ENCODE results near the gene NUP153.
"Not testable (repeated sequence)": the region's sequence is repeated elsewhere in the genome, so short reads cannot be mapped to it uniquely, and the experiment has no call there.

NUP153 gene

GRCh38 chr6:17712576-17712975, 5.9 kb upstream of the NUP153 start:
- DNase-seq, result no peak

GRCh38 chr6:17710331-17710730, 3.6 kb upstream of the NUP153 start:
- DNase-seq, result no peak

- no peak for DNase-seq
Observed at GRCh38 chr6:17709476-17709875, 2.8 kb upstream of the NUP153 start.

GRCh38 chr6:17708035-17708434, 1.3 kb upstream of the NUP153 start:
- not testable (repeated sequence) for DNase-seq

GRCh38 chr6:17707371-17707651, 586 bp upstream of the NUP153 start:
- DNase-seq, result no peak

GRCh38 chr6:17705778-17706579, 746 bp downstream of the NUP153 start:
- DNase-seq, result peak; percentile 89 to 91

GRCh38 chr6:17705428-17705777, 1.3 kb downstream of the NUP153 start:
- DNase-seq, result peak in 1 of 2 donors; percentile 7

GRCh38 chr6:17703256-17703694, 3.5 kb downstream of the NUP153 start:
- peak; percentile 12 to 38 for DNase-seq

GRCh38 chr6:17700421-17701416, 6.0 kb downstream of the NUP153 start:
- DNase-seq, result no peak

GRCh38 chr6:17691925-17692538, 14.7 kb downstream of the NUP153 start:
- no peak for DNase-seq

GRCh38 chr6:17688481-17688880, 18.2 kb downstream of the NUP153 start:
- no peak for DNase-seq

GRCh38 chr6:17687136-17687535, 19.6 kb downstream of the NUP153 start:
- DNase-seq, result no peak

GRCh38 chr6:17684134-17684533, 22.6 kb downstream of the NUP153 start:
- DNase-seq, result no peak

- no peak for DNase-seq
Observed at GRCh38 chr6:17683428-17683827, 23.3 kb downstream of the NUP153 start.

GRCh38 chr6:17679726-17680125, 27.0 kb downstream of the NUP153 start:
- DNase-seq, result no peak

- DNase-seq, result no peak
Observed at GRCh38 chr6:17677602-17678001, 29.1 kb downstream of the NUP153 start.

GRCh38 chr6:17673543-17674254, 33.0 kb downstream of the NUP153 start:
- peak in 1 of 2 donors; percentile 30 for DNase-seq

GRCh38 chr6:17672064-17672718, 34.5 kb downstream of the NUP153 start:
- no peak for DNase-seq

GRCh38 chr6:17666646-17667045, 40.1 kb downstream of the NUP153 start:
- no peak for DNase-seq

- peak in 1 of 2 donors; percentile 50 for DNase-seq
Observed at GRCh38 chr6:17665132-17665531, 41.6 kb downstream of the NUP153 start.

GRCh38 chr6:17663226-17663625, 43.5 kb downstream of the NUP153 start:
- no peak for DNase-seq

- no peak for DNase-seq
Observed at GRCh38 chr6:17662585-17662984, 44.1 kb downstream of the NUP153 start.
